PC-9 (cell line): ENCODE data around the gene ATP11C. TPM values are rescaled to one million over a fixed set of nuclear protein-coding genes. Genes with fewer than 3 reads are reported as not detected.

Source experiments
- BruUV-seq: library from RNA; stranded (reverse); fragments of 400-500 nt; replicated peaks from 2 replicates; lab custom pipeline; 2021; lab: Mats Ljungman, UMichigan
- CTCF ChIA-PET: fragments of 300-600 bp; sonication (Branson Sonifier 250); formaldehyde crosslinking; loops from one replicate; lab custom pipeline; 2022; ENCODE audit warnings: antibody characterized with exemption; lab: Charles Lee
- POLR2A ChIA-PET: fragments of 300-600 bp; sonication (Branson Sonifier 250); formaldehyde crosslinking; loops from one replicate; lab custom pipeline; 2022; ENCODE audit warnings: antibody characterized with exemption; ENCODE audit not compliant: unreplicated experiment; lab: Charles Lee
- DNase-seq, 2 experiments: peaks; one replicate each; pipeline versions ENCODE4 v3.0.0 to v3.0.0-alpha.2; 2015 to 2022; ENCODE audit warnings: mixed read lengths in 1 of 2
- H2AFZ ChIP-seq: fragments of 200-600 bp; sonication (generic); 2 replicates; pipeline ENCODE4 v1.8.1; 2017; ENCODE audit warnings: antibody characterized with exemption
- H3F3A ChIP-seq: fragments of 200-600 bp; sonication (generic); 2 replicates; pipeline ENCODE4 v1.8.1; 2017; ENCODE audit warnings: antibody characterized with exemption, mild to moderate bottlenecking, low read depth; ENCODE audit not compliant: insufficient read depth
- H3K27ac ChIP-seq: fragments of 200-600 bp; sonication (generic); 2 replicates; pipeline ENCODE4 v1.6.1; 2016; ENCODE audit warnings: mixed run types
- H3K27me3 ChIP-seq: fragments of 200-600 bp; sonication (generic); 2 replicates; pipeline ENCODE4 v1.6.1; 2016; ENCODE audit warnings: low read depth, mixed run types; ENCODE audit not compliant: insufficient read depth
- H3K36me3 ChIP-seq: fragments of 200-600 bp; sonication (generic); 2 replicates; pipeline ENCODE4 v1.6.1; 2016; ENCODE audit warnings: low read depth, mixed run types
- H3K4me1 ChIP-seq: fragments of 200-600 bp; sonication (generic); replicated peaks from 2 replicates; pipeline ENCODE4 v1.6.1; 2016; ENCODE audit warnings: mixed run types; ENCODE audit not compliant: insufficient read depth
- H3K4me2 ChIP-seq: fragments of 200-600 bp; sonication (generic); 2 replicates; pipeline ENCODE4 v1.6.1; 2017; ENCODE audit warnings: mixed run types
- H3K4me3 ChIP-seq: fragments of 200-600 bp; sonication (generic); 2 replicates; pipeline ENCODE4 v1.6.1; 2016; ENCODE audit warnings: mixed run types
- H3K79me2 ChIP-seq: fragments of 200-600 bp; sonication (generic); 2 replicates; pipeline ENCODE4 v1.6.1; 2017; ENCODE audit warnings: low read depth, mixed run types
- H3K9me2 ChIP-seq: fragments of 200-600 bp; sonication (generic); 2 replicates; pipeline ENCODE4 v1.8.1; 2017; ENCODE audit warnings: mild to moderate bottlenecking; ENCODE audit not compliant: insufficient read depth
- H3K9me3 ChIP-seq: fragments of 200-600 bp; sonication (generic); 2 replicates; pipeline ENCODE4 v1.8.1; 2016; ENCODE audit warnings: low read depth; ENCODE audit not compliant: insufficient read depth
- H4K20me1 ChIP-seq: fragments of 200-600 bp; sonication (generic); 2 replicates; pipeline ENCODE4 v1.8.1; 2017; ENCODE audit not compliant: insufficient read depth
- CTCF ChIP-seq: fragments of 200-600 bp; sonication (generic); conservative IDR thresholded peaks from 2 replicates; pipeline ENCODE4 v1.6.1; 2017; ENCODE audit warnings: mixed run types, antibody characterized with exemption, mild to moderate bottlenecking, moderate library complexity
- EZH2 ChIP-seq: fragments of 200-600 bp; sonication (generic); IDR thresholded peaks from 2 replicates; pipeline ENCODE4 v1.8.0; 2017; ENCODE audit warnings: antibody characterized with exemption, low read depth
- intact Hi-C: fragments of 100-400 bp; cut with micrococcal nuclease; formaldehyde crosslinking; loops from one replicate; pipeline ENCODE4 v1.10.0; 2022; ENCODE audit not compliant: unreplicated experiment
- total RNA-seq: library from RNA; stranded (reverse); gene quantifications from 2 replicates; pipeline ENCODE4 v1.2.3, GENCODE V29; 2021

ATP11C gene
- total RNA-seq, 1 experiment from 2014 or later = 13.0 TPM

GRCh38 chrX:139898334-139898733, 34.5 kb downstream of the ATP11C start:
- Histone ChIP-seq H3K79me2 (no peaks in the 10 kb centered on the region), H3K27ac (no peak overlapping the region), H4K20me1 (no peaks in the 10 kb centered on the region; the same call in 1 of the 2 replicates), H3K4me3 (no peak overlapping the region), H3K27me3 (no peaks in the 10 kb centered on the region), H3K36me3 (no peaks in the 10 kb centered on the region), H3K4me1 (no peaks in the 10 kb centered on the region), H3K9me2 (no peaks in the 10 kb centered on the region), H3K4me2 (no peak overlapping the region), H3F3A (no peaks in the 10 kb centered on the region), H3K9me3 (no peaks in the 10 kb centered on the region), H2AFZ (no peak overlapping the region)
- no peak for DNase-seq
- no TSS peak for BruUV-seq
- POLR2A ChIA-PET = interaction anchor here (0.6 kb wide), 1 partner anchor 11 kb away, joined by 4 read pairs; no protein-coding TSS in a partner anchor
- no peak for TF ChIP-seq CTCF
- CTCF ChIA-PET = no interaction called here
- intact Hi-C loops = no loop called here

DNA sequence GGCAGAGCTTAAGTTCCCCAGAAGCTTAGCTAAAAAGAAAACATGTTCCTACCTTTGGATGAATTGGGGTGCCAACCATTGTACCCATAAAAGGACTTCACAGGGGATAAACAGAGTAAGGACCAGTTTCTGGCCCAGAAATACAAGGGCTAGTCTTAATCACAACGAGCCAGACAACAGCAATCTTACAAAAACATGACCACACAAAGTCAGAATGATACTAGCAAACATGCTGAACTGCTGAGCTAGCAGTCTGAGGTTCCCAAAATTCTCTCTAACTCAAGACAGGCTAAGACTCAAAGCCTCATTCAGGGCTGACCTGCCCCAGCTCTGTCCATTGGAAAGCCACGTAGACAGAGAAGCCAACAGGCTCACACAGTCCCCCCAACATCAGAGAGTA, 40.3 kb downstream of the ATP11C start:
- Histone ChIP-seq H2AFZ (no peak overlapping the region), H3F3A (no peaks in the 10 kb centered on the region; the same call in 1 of the 2 replicates), H3K4me3 (no peak overlapping the region), H4K20me1 (no peaks in the 10 kb centered on the region), H3K4me2 (no peak overlapping the region), H3K4me1 (0 out of 2 replicates have a peak, but pooled peaks cover 12% of the 10 kb centered on the region), H3K9me2 (no peaks in the 10 kb centered on the region), H3K9me3 (no peaks in the 10 kb centered on the region), H3K36me3 (no peaks in the 10 kb centered on the region), H3K27me3 (no peaks in the 10 kb centered on the region), H3K79me2 (no peaks in the 10 kb centered on the region), H3K27ac (no peak overlapping the region)
- ChIA-PET CTCF (no interaction called here), POLR2A (no interaction called here)
- TF ChIP-seq EZH2 (no peak), CTCF (no peak)
- BruUV-seq = no TSS peak
- intact Hi-C loops = no loop called here
- no peak for DNase-seq

DNA sequence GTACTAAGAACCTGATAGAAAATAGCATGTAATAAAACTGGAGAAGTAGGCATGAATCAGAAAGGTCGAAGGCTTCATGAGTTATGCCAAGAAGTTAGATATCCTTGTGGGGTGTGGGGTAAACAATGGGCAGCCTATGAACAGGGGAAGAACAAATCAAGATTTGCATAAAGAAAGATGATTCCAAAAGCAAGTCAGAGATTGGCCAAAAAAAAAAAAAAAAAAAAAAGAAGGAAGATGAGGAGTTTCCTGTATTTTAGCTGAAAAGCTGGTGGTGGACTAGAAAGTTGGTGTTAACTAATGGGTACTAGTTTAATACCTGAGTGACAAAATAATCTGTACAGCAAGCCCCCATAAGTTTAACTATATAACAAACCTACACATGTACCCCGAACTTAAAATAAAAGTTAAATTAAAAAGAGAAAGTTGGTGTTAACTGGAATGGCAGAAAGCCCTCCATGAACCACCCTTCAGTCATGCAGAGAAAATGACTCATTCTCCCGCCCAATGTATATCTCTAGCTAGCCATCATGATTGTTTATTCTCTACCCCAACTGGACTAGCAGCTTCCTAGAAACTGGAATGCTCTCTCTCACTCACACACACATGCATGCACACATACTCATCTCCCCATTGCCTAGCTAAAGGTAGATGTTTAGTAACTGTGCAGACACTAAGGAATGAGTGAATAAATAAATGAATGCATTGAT, 41.7 kb downstream of the ATP11C start:
- TF ChIP-seq EZH2 (no peak), CTCF (no peak)
- Histone ChIP-seq H3K9me3 (no peaks in the 10 kb centered on the region), H3K27ac (no peak overlapping the region), H3K4me3 (0 out of 2 replicates have a peak overlapping the region, but pooled peaks have one; percentile 11), H3K36me3 (no peaks in the 10 kb centered on the region), H3K4me2 (peak overlapping the region; percentile 42), H3K4me1 (0 out of 2 replicates have a peak, but pooled peaks cover 12% of the 10 kb centered on the region), H2AFZ (no peak overlapping the region), H3K79me2 (no peaks in the 10 kb centered on the region), H3F3A (no peaks in the 10 kb centered on the region; the same call in 1 of the 2 replicates), H3K9me2 (no peaks in the 10 kb centered on the region), H4K20me1 (no peaks in the 10 kb centered on the region), H3K27me3 (no peaks in the 10 kb centered on the region)
- POLR2A ChIA-PET = interaction anchor here (0.5 to 0.6 kb wide), 2 partner anchors 42 to 322 kb away, joined by 3 to 7 read pairs; partner anchors contain the start of gene ATP11C
- CTCF ChIA-PET = interaction anchor here (0.6 kb wide), 1 partner anchor 576 kb away, joined by 20 read pairs; no protein-coding TSS in a partner anchor
- DNase-seq = peak; percentile 9 to 74
- intact Hi-C loops = loop anchor here (2.0 kb wide), 1 partner anchor 40 kb away; no protein-coding TSS in a partner anchor
- BruUV-seq = no TSS peak
